PC-9 (cell line): ENCODE measurements around the gene PIGB. TPM values are rescaled to one million over a fixed set of nuclear protein-coding genes. Genes with fewer than 3 reads are reported as not detected.
"Not testable (repeated sequence)": the region's sequence is repeated elsewhere in the genome, so short reads cannot be mapped to it uniquely, and the experiment has no call there.

Experiments
- BruUV-seq: library from RNA; stranded (reverse); fragments of 400-500 nt; replicated peaks from 2 replicates; lab custom pipeline; 2021; lab: Mats Ljungman, UMichigan
- CTCF ChIA-PET: fragments of 300-600 bp; sonication (Branson Sonifier 250); formaldehyde crosslinking; loops from one replicate; lab custom pipeline; 2022; ENCODE audit warnings: antibody characterized with exemption; lab: Charles Lee
- POLR2A ChIA-PET: fragments of 300-600 bp; sonication (Branson Sonifier 250); formaldehyde crosslinking; loops from one replicate; lab custom pipeline; 2022; ENCODE audit warnings: antibody characterized with exemption; ENCODE audit not compliant: unreplicated experiment; lab: Charles Lee
- DNase-seq, 2 experiments: peaks; one replicate each; pipeline versions ENCODE4 v3.0.0 to v3.0.0-alpha.2; 2015 to 2022; ENCODE audit warnings: mixed read lengths in 1 of 2
- H2AFZ ChIP-seq: fragments of 200-600 bp; sonication (generic); 2 replicates; pipeline ENCODE4 v1.8.1; 2017; ENCODE audit warnings: antibody characterized with exemption
- H3F3A ChIP-seq: fragments of 200-600 bp; sonication (generic); 2 replicates; pipeline ENCODE4 v1.8.1; 2017; ENCODE audit warnings: antibody characterized with exemption, mild to moderate bottlenecking, low read depth; ENCODE audit not compliant: insufficient read depth
- H3K27ac ChIP-seq: fragments of 200-600 bp; sonication (generic); 2 replicates; pipeline ENCODE4 v1.6.1; 2016; ENCODE audit warnings: mixed run types
- H3K27me3 ChIP-seq: fragments of 200-600 bp; sonication (generic); 2 replicates; pipeline ENCODE4 v1.6.1; 2016; ENCODE audit warnings: low read depth, mixed run types; ENCODE audit not compliant: insufficient read depth
- H3K36me3 ChIP-seq: fragments of 200-600 bp; sonication (generic); 2 replicates; pipeline ENCODE4 v1.6.1; 2016; ENCODE audit warnings: low read depth, mixed run types
- H3K4me1 ChIP-seq: fragments of 200-600 bp; sonication (generic); replicated peaks from 2 replicates; pipeline ENCODE4 v1.6.1; 2016; ENCODE audit warnings: mixed run types; ENCODE audit not compliant: insufficient read depth
- H3K4me2 ChIP-seq: fragments of 200-600 bp; sonication (generic); 2 replicates; pipeline ENCODE4 v1.6.1; 2017; ENCODE audit warnings: mixed run types
- H3K4me3 ChIP-seq: fragments of 200-600 bp; sonication (generic); 2 replicates; pipeline ENCODE4 v1.6.1; 2016; ENCODE audit warnings: mixed run types
- H3K79me2 ChIP-seq: fragments of 200-600 bp; sonication (generic); 2 replicates; pipeline ENCODE4 v1.6.1; 2017; ENCODE audit warnings: low read depth, mixed run types
- H3K9me2 ChIP-seq: fragments of 200-600 bp; sonication (generic); 2 replicates; pipeline ENCODE4 v1.8.1; 2017; ENCODE audit warnings: mild to moderate bottlenecking; ENCODE audit not compliant: insufficient read depth
- H3K9me3 ChIP-seq: fragments of 200-600 bp; sonication (generic); 2 replicates; pipeline ENCODE4 v1.8.1; 2016; ENCODE audit warnings: low read depth; ENCODE audit not compliant: insufficient read depth
- H4K20me1 ChIP-seq: fragments of 200-600 bp; sonication (generic); 2 replicates; pipeline ENCODE4 v1.8.1; 2017; ENCODE audit not compliant: insufficient read depth
- CTCF ChIP-seq: fragments of 200-600 bp; sonication (generic); conservative IDR thresholded peaks from 2 replicates; pipeline ENCODE4 v1.6.1; 2017; ENCODE audit warnings: mixed run types, antibody characterized with exemption, mild to moderate bottlenecking, moderate library complexity
- EZH2 ChIP-seq: fragments of 200-600 bp; sonication (generic); IDR thresholded peaks from 2 replicates; pipeline ENCODE4 v1.8.0; 2017; ENCODE audit warnings: antibody characterized with exemption, low read depth
- intact Hi-C: fragments of 100-400 bp; cut with micrococcal nuclease; formaldehyde crosslinking; loops from one replicate; pipeline ENCODE4 v1.10.0; 2022; ENCODE audit not compliant: unreplicated experiment
- total RNA-seq: library from RNA; stranded (reverse); gene quantifications from 2 replicates; pipeline ENCODE4 v1.2.3, GENCODE V29; 2021

Gene PIGB
- total RNA-seq, 1 experiment from 2014 or later: 12.2 TPM

- ChIA-PET POLR2A (no interaction called here), CTCF (interaction anchor here (0.5 kb wide), 1 partner anchor 591 kb away, joined by 4 read pairs; no protein-coding TSS in a partner anchor)
- no peak for TF ChIP-seq EZH2
- TF ChIP-seq CTCF: no peak
- Histone ChIP-seq H3K4me3 (no peak overlapping the region), H3K27me3 (no peaks in the 10 kb centered on the region), H3K36me3 (no peaks in the 10 kb centered on the region), H3K4me2 (peak overlapping the region; percentile 50), H2AFZ (0 out of 2 replicates have a peak overlapping the region, but pooled peaks have one; percentile 37), H3K79me2 (no peaks in the 10 kb centered on the region), H3K9me2 (no peaks in the 10 kb centered on the region), H3K27ac (peak overlapping the region; percentile 82), H4K20me1 (no peaks in the 10 kb centered on the region), H3K4me1 (peaks cover 36% of the 10 kb centered on the region), H3F3A (peaks cover 31% of the 10 kb centered on the region), H3K9me3 (no peaks in the 10 kb centered on the region)
- intact Hi-C loops: no loop called here
- no TSS peak for BruUV-seq
- DNase-seq: peak; percentile 30 to 81
Observed at GRCh38 chr15:55279746-55280351, 39.2 kb upstream of the PIGB start.

GRCh38 chr15:55280589-55280988 lies 38.4 kb upstream of the PIGB start:
- H3K4me2 ChIP-seq, H3K4me3 ChIP-seq, H3K27me3 ChIP-seq, POLR2A ChIA-PET, DNase-seq, H3K9me2 ChIP-seq, H4K20me1 ChIP-seq, intact Hi-C loops, H2AFZ ChIP-seq, H3K9me3 ChIP-seq, H3K79me2 ChIP-seq, H3K27ac ChIP-seq, H3K36me3 ChIP-seq, BruUV-seq: not testable (repeated sequence)
- Histone ChIP-seq H3K4me1 (peaks cover 36% of the 10 kb centered on the region), H3F3A (peaks cover 31% of the 10 kb centered on the region)
- CTCF ChIA-PET: interaction anchor here (0.7 kb wide), 1 partner anchor 62 kb away, joined by 8 read pairs; no protein-coding TSS in a partner anchor

GRCh38 chr15:55281517-55282228 lies 37.3 kb upstream of the PIGB start:
- Histone ChIP-seq H3K79me2 (no peaks in the 10 kb centered on the region), H3K4me1 (peaks cover 36% of the 10 kb centered on the region), H2AFZ (no peak overlapping the region), H3K4me2 (peak overlapping the region; percentile 64), H3K27ac (peak overlapping the region; percentile 71), H3K36me3 (no peaks in the 10 kb centered on the region), H3K27me3 (no peaks in the 10 kb centered on the region), H3K9me2 (no peaks in the 10 kb centered on the region), H3K9me3 (no peaks in the 10 kb centered on the region), H4K20me1 (no peaks in the 10 kb centered on the region), H3K4me3 (no peak overlapping the region), H3F3A (peaks cover 31% of the 10 kb centered on the region)
- TF ChIP-seq CTCF: no peak
- no peak for TF ChIP-seq EZH2
- ChIA-PET POLR2A (no interaction called here), CTCF (interaction anchor here (0.6 kb wide), 1 partner anchor 127 kb away, joined by 4 read pairs; the partner anchor contains the start of genes CCPG1 and PIERCE2)
- BruUV-seq: no TSS peak
- intact Hi-C loops: no loop called here
- DNase-seq: no peak
